Smooth muscle cell (in vitro differentiated cells): ENCODE data around the gene DRAXIN. TPM values are rescaled to one million over a fixed set of nuclear protein-coding genes. Genes with fewer than 3 reads are reported as not detected.

ENCODE experiments used
- DNase-seq: peaks from one replicate; lab custom pipeline; 2025; ENCODE audit not compliant: unreplicated experiment; lab: John Stamatoyannopoulos, UW
- H2AFZ ChIP-seq: fragments of 200-600 bp; sonication (generic); 2 replicates; pipeline ENCODE4 v1.6.0; 2016; ENCODE audit warnings: antibody characterized with exemption, low read depth, mild to moderate bottlenecking
- H3F3A ChIP-seq: fragments of 200-600 bp; sonication (generic); 2 replicates; pipeline ENCODE4 v1.6.0; 2017; ENCODE audit warnings: antibody characterized with exemption, low read depth
- H3K27ac ChIP-seq: fragments of 200-600 bp; sonication (generic); 2 replicates; pipeline ENCODE4 v1.5.1; 2016; ENCODE audit warnings: low read depth, mild to moderate bottlenecking
- H3K27me3 ChIP-seq: fragments of 200-600 bp; sonication (generic); 2 replicates; pipeline ENCODE4 v1.6.1; 2016; ENCODE audit warnings: low read depth, mild to moderate bottlenecking
- H3K36me3 ChIP-seq: fragments of 200-600 bp; sonication (generic); 2 replicates; pipeline ENCODE4 v1.5.1; 2016; ENCODE audit warnings: low read depth
- H3K4me1 ChIP-seq: fragments of 200-600 bp; sonication (generic); 2 replicates; pipeline ENCODE4 v1.5.1; 2016; ENCODE audit warnings: low read depth
- H3K4me2 ChIP-seq: fragments of 200-600 bp; sonication (generic); 2 replicates; pipeline ENCODE4 v1.6.0; 2016; ENCODE audit warnings: mild to moderate bottlenecking
- H3K4me3 ChIP-seq: fragments of 200-600 bp; sonication (generic); 2 replicates; pipeline ENCODE4 v1.5.1; 2016; ENCODE audit warnings: mild to moderate bottlenecking
- H3K79me2 ChIP-seq: fragments of 200-600 bp; sonication (generic); 2 replicates; pipeline ENCODE4 v1.6.0; 2016; ENCODE audit warnings: low read depth, mild to moderate bottlenecking
- H3K9ac ChIP-seq: fragments of 200-600 bp; sonication (generic); 2 replicates; pipeline ENCODE4 v1.6.0; 2016; ENCODE audit warnings: low read depth
- H3K9me3 ChIP-seq: fragments of 200-600 bp; sonication (generic); replicated peaks from 2 replicates; pipeline ENCODE4 v1.5.1; 2016; ENCODE audit warnings: low read depth
- H4K20me1 ChIP-seq: fragments of 200-600 bp; sonication (generic); 2 replicates; pipeline ENCODE4 v1.6.0; 2016; ENCODE audit warnings: low read depth
- WGBS: methylation state at CpG from one replicate; pipeline ENCODE4 v1.1.7; 2016; ENCODE audit warnings: low lambda C conversion rate; 5-methylcytosine and 5-hydroxymethylcytosine counted together
- polyA plus RNA-seq: library from polyadenylated mRNA; unstranded; fragments of >200 nt; fragmentation: Nextera tagmentation; extraction: Ambion mirVana; gene quantifications from 2 replicates; pipeline ENCODE4 v1.2.1, GENCODE V29; 2016
- total RNA-seq: library from RNA; depleted of rRNA; stranded (reverse); fragments of >200 nt; gene quantifications from 2 replicates; pipeline ENCODE4 v1.2.3, GENCODE V29; 2014
- TF ChIP-seq, protein P1 (sequence below): fragments of 200-600 bp; sonication (generic); IDR thresholded peaks from 2 replicates; pipeline ENCODE4 v1.5.1; 2017; ENCODE audit warnings: borderline replicate concordance, mild to moderate bottlenecking, antibody characterized with exemption; ENCODE audit not compliant: insufficient read depth, poor library complexity, severe bottlenecking

DRAXIN gene
- total and polyA plus RNA-seq, 2 experiments from 2014 or later, result 0.09 to 0.15 TPM

DNA sequence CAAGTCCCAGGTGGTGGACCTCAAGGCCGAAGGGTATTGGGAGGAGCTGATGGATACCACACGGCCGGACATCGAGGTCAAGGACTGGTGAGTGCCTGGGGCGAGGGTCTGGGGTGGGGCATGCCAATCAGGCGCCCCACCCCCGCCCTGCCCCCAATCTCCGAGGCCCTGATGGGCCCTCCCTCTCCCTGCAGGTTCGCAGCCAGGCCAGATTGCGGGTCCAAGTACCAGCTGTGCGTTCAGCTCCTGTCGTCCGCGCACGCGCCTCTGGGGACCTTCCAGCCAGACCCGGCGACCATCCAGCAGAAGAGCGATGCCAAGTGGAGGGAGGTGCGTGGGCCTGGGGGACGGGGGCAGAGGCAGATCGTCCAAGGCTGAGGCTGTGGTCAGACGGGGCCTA, 33.0 kb upstream of the DRAXIN start:
- 97% methylated on average over 8 of the region's 23 CpGs for WGBS

DNA sequence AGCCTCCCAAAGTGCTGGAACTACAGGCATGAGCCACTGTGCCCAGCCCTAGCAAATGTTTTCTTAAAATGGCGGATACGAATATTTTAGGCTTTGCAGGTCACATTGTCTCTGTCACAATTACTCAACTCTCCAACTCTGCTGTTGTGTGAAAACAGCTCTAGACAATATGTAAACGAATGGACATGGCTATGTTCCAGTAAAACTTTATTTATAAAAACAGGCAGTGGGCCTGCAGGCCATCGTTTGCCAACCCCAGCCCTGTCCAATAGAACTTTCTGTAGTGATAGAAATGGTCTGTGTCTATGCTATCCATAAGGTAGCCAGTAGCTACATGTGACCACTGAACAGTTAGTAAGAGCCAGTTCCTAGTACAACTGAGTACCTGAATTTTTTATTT, 31.8 kb upstream of the DRAXIN start:
- no peak for DNase-seq
- no peaks in the 10 kb centered on the region for H3K9me3 ChIP-seq
- no peaks in the 10 kb centered on the region for H3F3A ChIP-seq
- no peak overlapping the region for H2AFZ ChIP-seq
- H3K4me3 ChIP-seq, result no peak overlapping the region
- peaks cover 7% of the 10 kb centered on the region for H3K4me1 ChIP-seq
- TF ChIP-seq, protein P1, sequence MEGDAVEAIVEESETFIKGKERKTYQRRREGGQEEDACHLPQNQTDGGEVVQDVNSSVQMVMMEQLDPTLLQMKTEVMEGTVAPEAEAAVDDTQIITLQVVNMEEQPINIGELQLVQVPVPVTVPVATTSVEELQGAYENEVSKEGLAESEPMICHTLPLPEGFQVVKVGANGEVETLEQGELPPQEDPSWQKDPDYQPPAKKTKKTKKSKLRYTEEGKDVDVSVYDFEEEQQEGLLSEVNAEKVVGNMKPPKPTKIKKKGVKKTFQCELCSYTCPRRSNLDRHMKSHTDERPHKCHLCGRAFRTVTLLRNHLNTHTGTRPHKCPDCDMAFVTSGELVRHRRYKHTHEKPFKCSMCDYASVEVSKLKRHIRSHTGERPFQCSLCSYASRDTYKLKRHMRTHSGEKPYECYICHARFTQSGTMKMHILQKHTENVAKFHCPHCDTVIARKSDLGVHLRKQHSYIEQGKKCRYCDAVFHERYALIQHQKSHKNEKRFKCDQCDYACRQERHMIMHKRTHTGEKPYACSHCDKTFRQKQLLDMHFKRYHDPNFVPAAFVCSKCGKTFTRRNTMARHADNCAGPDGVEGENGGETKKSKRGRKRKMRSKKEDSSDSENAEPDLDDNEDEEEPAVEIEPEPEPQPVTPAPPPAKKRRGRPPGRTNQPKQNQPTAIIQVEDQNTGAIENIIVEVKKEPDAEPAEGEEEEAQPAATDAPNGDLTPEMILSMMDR, result no peak
- no peak overlapping the region for H3K9ac ChIP-seq
- H3K4me2 ChIP-seq, result no peak overlapping the region
- 94% methylated on average over 4 of the region's 4 CpGs for WGBS
- no peaks in the 10 kb centered on the region for H4K20me1 ChIP-seq
- no peak overlapping the region for H3K27ac ChIP-seq
- H3K27me3 ChIP-seq, result no peaks in the 10 kb centered on the region
- H3K79me2 ChIP-seq, result no peaks in the 10 kb centered on the region
- no peaks in the 10 kb centered on the region for H3K36me3 ChIP-seq

More for the DNA sequence above, 33.0 kb upstream of the DRAXIN start:
- no peaks in the 10 kb centered on the region for H3K36me3 ChIP-seq
- no peak overlapping the region for H2AFZ ChIP-seq
- no peak overlapping the region for H3K4me2 ChIP-seq
- H3K9ac ChIP-seq, result no peak overlapping the region
- peaks cover 7% of the 10 kb centered on the region for H3K4me1 ChIP-seq
- no peak for DNase-seq
- H3K79me2 ChIP-seq, result no peaks in the 10 kb centered on the region
- TF ChIP-seq, protein P1, result no peak
- no peaks in the 10 kb centered on the region for H3F3A ChIP-seq
- no peak overlapping the region for H3K27ac ChIP-seq
- no peak overlapping the region for H3K4me3 ChIP-seq
- no peaks in the 10 kb centered on the region for H3K27me3 ChIP-seq
- H3K9me3 ChIP-seq, result no peaks in the 10 kb centered on the region
- H4K20me1 ChIP-seq, result no peaks in the 10 kb centered on the region

- Histone ChIP-seq H3K36me3 (no peaks in the 10 kb centered on the region), H2AFZ (no peak overlapping the region), H3K79me2 (no peaks in the 10 kb centered on the region), H3K27me3 (no peaks in the 10 kb centered on the region), H3K4me3 (no peak overlapping the region), H4K20me1 (no peaks in the 10 kb centered on the region), H3K27ac (no peak overlapping the region), H3K9me3 (no peaks in the 10 kb centered on the region), H3K4me2 (no peak overlapping the region), H3K9ac (no peak overlapping the region), H3F3A (no peaks in the 10 kb centered on the region), H3K4me1 (no peaks in the 10 kb centered on the region)
- WGBS, result 97% methylated on average over 17 of the region's 17 CpGs
- TF ChIP-seq, protein P1, result no peak
- no peak for DNase-seq
These were observed 30.4 kb upstream of the DRAXIN start for GRCh38 chr1:11661103-11661502.

GRCh38 chr1:11664336-11665065, 27.0 kb upstream of the DRAXIN start:
- H4K20me1 ChIP-seq, result no peaks in the 10 kb centered on the region
- no peaks in the 10 kb centered on the region for H3F3A ChIP-seq
- no peaks in the 10 kb centered on the region for H3K4me1 ChIP-seq
- H3K4me3 ChIP-seq, result peak overlapping the region; percentile 65
- peak overlapping the region; percentile 3 for H3K9ac ChIP-seq
- TF ChIP-seq, protein P1, result peak; percentile 2
- H2AFZ ChIP-seq, result peak overlapping the region; percentile 81
- no peak overlapping the region for H3K27ac ChIP-seq
- H3K4me2 ChIP-seq, result peak overlapping the region; percentile 95
- no peaks in the 10 kb centered on the region for H3K27me3 ChIP-seq
- H3K9me3 ChIP-seq, result no peaks in the 10 kb centered on the region
- 7% methylated on average over 24 of the region's 66 CpGs for WGBS
- DNase-seq, result no peak
- H3K36me3 ChIP-seq, result no peaks in the 10 kb centered on the region
- no peaks in the 10 kb centered on the region for H3K79me2 ChIP-seq
